Skin epidermis (tissue), 12 donors: ENCODE results near the gene ADCY10.
"Not testable (repeated sequence)": the region's sequence is repeated elsewhere in the genome, so short reads cannot be mapped to it uniquely, and the experiment has no call there.

ENCODE experiments used
- H3K27ac ChIP-seq, 21 experiments: fragments of 200-600 bp; sonication (generic) in 11 of 21; one replicate each; pipeline ENCODE4 v1.5.0; 2020; ENCODE audit warnings: mild to moderate bottlenecking in 3 of 21, inconsistent platforms in 2 of 21, moderate library complexity in 2 of 21
- H3K4me3 ChIP-seq, 7 experiments: fragments of 200-600 bp; sonication (generic) in 2 of 7; one replicate each; pipeline ENCODE4 v1.5.0; 2020; ENCODE audit warnings: inconsistent platforms in 2 of 7, mild to moderate bottlenecking in 2 of 7, moderate library complexity in 1 of 7

The ADCY10 gene

DNA sequence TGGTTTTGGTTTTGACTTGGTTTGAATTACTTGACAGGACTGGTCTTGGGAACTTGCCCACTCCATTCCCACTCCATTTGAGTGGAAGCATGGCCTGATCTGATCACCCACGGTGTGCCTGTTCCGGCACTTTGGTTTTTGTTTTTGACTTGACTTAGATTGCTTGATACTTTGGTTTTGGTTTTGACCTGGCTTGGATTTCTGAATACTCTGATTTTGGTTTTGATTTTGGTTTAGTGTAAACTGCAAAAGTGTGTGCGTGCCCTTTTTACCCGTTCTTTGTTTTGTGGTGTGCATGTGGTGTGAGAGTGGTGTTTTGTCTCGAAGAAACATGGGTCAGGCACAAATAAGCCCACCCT, 50.0 kb downstream of the ADCY10 start:
- Histone ChIP-seq H3K4me3 (no peak overlapping the region), H3K27ac (no peak overlapping the region)

DNA sequence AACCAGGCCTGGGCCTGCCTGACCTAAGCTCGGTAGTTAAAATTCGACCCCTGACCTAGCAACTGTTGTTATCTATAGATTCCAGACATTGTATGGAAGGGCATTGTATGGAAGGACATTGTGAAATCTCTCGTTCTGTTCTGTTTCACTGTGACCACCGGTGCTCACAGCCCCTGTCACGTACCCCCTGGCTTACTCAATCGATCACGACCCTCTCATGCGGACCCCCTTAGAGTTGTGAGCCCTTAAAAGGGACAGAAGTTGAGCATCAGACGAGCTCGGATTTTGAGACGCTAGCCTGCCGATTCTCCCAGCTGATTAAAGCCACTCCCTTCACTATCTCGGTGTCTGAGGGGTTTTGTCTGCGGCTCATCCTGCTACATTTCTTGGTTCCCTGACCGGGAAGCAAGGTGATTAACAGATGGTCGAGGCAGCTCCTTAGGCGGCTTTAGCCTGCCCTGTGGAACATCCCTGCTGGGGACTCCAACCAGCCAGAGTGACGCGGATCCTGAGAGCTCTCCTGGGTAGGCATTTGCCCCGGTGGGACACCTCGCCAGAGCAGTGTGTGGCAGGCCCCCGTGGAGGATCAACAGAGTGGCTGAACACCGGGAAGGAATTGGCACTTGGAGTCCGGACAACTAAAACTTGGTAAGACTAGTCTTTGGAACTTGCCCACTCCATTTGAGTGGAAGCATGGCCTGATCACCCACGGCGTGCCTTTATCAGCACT, 50.6 kb downstream of the ADCY10 start:
- not testable (repeated sequence) for H3K4me3 ChIP-seq

DNA sequence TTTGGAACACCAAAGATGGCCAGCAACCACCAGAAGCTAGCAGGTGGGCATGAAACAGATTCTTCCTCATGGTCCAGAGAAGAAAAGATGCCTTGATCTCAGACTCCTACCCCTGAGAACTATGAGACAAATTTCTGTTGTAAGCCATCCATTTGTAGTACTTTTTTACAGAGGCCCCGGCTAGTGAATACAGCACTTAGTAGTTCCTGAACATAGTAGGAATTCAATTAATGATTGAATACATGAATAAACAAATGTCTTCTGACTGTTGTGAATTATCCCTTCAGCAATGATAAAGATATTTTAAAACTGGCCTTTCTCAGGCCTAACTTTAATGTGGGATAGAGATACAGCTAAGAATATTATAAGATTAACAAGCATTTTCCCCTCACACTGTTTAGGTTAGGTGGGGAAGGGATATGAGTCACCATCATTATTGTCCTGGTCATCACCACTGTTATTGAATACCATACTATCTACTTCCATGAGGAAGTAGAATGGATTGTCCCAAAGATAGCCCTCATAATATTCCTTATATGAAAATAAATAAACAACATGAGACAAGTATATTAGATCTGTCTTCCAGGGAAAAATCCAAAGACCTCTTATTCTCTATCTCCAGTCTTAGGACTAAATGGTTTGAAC, 51.4 kb downstream of the ADCY10 start:
- Histone ChIP-seq H3K4me3 (no peak overlapping the region), H3K27ac (no peak overlapping the region)

More for the DNA sequence above, 50.6 kb downstream of the ADCY10 start:
- H3K27ac ChIP-seq = not testable (repeated sequence)

DNA sequence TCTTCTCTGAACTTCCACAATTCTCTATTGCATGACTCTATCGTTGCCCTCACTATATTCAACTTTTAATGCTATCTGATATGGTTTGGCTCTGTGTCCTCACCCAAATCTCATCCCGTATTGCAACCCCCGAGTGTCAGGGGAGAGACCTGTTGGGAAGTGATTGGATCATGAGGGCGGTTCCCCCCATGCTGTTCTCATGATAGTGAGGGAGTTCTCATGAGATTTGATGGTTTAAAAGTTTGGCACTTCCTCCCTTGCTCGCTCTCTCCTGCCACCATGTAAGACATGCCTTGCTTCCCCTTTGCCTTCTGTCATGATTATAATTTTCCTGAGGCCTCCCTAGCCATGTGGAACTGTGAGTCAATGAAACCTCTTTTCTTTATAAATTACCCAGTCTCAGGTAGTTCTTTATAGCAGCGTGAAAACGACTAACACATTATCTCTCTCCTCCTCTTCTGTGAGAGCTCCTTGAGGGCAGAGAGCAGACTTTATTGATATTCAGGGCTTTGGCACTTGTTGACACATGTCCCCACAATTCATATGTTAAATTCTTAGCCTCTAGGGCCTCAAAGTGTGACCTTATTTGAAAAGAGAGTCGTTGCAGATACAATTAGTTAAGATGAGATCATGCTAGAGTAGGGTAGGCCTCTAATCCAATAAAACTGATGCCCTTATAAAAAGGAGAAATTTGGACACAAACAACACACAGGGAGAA, 52.1 kb downstream of the ADCY10 start:
- Histone ChIP-seq H3K27ac (no peak overlapping the region), H3K4me3 (no peak overlapping the region)

DNA sequence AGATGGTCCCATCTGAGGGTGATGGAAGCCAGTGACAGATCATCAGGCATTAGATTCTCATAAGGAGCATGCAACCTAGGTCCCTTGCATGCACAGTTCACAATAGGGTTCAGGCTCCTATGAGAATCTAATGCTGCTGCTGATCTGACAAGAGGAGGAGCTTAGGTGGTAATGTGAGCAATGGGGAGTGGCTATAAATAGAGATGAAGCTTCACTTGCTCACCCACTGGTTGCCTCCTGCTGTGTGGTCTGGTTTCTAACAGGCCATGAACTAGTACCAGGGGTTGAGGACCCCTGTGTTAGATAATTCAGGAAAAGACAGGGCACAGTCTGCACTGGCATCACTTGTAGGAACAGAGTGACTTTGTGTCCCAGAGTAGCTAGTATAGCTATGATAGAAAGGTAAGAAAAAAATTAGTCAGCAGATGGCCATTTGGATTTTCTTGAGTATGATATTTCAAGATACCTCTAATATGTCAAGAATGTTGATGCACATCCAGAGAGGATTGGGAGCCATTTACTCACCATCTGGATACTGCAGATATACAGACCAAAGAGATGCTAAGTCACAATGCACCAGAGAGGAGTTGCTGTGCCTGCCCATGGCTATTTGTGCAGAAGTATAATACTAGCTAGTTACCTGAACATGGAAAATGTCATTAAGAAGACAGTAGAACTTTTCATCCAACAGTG, 53.6 kb downstream of the ADCY10 start:
- Histone ChIP-seq H3K27ac (no peak overlapping the region), H3K4me3 (no peak overlapping the region)

DNA sequence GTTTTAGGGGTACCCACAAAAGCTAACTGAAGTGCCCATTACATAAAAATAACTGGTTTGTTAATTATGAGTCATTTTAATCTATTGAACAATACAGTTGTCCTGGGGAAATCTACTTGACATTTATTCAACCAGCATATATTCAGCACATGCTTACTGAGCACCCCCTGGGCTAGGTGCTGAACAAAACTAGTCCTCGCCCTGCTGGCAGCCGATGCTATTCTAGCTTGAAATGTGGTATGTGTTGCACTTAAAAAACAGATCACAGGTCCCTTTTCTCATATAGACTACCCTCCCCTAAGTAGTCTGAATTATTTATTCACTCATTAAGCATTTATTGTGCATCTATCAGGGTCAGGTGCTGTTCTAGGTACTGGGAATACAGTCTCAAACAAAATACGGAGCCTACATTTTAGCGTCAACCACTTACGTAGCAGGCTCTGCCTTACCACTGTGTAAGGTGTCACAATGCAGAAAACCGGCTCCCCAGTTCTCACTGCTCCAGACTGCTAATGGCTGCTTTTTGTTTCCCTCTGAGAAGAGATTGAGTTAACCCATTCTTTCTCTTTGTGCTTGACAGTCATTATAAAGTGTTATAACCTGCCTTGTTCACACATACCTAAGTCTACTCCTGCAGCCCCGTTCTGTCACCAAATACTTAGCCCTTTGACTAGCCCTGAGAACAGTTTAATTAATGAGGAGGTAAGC, 57.1 kb downstream of the ADCY10 start:
- Histone ChIP-seq H3K27ac (no peak overlapping the region), H3K4me3 (no peak overlapping the region)

DNA sequence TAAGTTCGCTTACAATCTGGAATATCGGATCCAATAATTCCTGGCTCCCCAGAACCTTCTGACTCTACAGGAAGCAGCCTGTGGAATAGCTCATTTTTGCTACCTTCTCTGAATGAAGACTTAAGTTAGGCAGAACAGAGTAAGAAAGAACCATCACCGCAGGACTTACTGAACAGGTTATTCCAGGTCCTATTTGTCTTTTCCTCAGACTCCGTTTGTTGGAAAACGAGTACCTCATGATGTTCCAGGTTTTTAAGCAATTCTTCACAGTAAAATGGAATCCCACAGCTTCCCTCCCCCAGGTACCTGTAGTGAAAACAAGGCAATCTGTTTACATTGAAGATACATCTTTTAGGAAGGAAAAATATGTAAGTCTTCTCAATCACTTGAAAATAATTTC, 59.8 kb downstream of the ADCY10 start:
- no peak overlapping the region for H3K4me3 ChIP-seq
- no peak overlapping the region for H3K27ac ChIP-seq

DNA sequence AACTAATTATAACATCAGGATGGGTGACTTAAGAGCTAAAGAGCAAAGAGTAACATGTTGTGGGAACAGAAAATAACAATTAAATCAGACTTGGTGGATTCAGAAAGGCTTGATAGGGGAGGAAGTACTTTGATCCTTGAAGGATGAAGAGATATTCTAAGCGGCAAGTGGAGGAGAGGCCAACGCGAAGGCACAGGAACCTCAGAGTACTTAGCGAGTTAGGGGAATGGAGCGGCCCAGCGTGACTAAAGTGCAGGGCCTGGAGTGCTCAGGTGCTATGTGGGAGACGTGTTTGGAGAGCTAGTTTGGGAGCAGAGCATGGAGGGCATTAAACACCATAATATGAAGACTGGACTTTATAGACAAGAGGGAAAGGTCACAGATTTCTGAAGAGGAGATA, 64.3 kb downstream of the ADCY10 start:
- Histone ChIP-seq H3K4me3 (no peak overlapping the region), H3K27ac (no peak overlapping the region)

DNA sequence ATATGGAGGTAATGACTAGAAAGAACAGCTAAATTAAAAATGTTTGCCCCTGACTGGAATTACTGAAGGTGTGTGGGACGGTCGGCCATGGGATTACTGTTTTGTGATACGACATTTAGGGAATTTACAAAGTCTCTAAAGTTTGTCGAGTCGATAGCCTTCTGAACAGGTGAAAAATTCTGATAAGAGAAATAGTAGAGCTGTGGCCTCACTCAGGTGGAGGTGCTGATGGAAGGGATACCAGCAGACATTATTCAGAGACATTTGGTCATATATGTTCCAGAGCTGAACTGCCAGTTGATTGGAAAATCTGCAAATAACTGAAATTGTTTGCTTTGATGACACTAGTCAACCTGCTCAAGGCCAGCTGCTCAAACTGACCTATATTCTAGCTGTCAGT, 71.1 kb downstream of the ADCY10 start:
- no peak overlapping the region for H3K27ac ChIP-seq
- no peak overlapping the region for H3K4me3 ChIP-seq

DNA sequence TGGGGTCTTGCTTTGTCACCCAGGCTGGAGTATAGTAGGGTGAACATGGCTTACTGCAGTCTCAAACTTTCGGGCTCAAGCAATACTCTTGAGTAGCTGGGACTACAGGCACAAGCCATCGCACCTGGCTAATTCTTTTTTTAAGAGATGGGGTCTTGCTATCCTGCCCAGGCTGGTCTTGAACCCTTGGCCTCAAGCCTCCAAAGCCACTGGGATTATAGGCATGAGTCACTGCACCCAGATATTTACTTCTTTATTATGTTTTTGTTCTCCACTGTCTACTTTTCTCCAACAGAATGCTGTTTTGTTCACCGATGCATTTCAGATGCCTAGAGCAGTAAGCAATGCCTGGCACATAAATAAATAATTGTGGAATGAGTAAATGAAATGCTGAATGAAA, 72.4 kb downstream of the ADCY10 start:
- no peak overlapping the region for H3K27ac ChIP-seq

DNA sequence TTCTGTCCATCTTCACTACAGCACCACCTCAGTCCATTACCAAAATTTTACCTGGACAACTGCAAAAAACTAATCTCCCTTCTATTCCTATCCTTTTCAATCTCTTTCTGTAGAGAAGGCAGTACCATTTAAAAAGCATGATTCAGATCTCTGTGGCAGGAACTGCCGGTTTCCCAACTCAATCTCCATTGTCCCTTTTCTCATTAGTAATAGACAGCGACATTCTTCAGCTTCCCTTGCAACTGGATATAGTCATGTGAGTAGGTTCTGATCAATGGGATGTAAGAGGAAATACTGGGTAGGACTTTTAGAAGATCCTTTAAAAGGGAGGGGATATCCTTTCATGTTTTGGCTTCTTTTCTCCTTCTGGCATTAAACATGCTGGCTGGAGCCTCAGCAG, 74.9 kb downstream of the ADCY10 start:
- H3K4me3 ChIP-seq = no peak overlapping the region
- H3K27ac ChIP-seq = no peak overlapping the region

More for the DNA sequence above, 72.4 kb downstream of the ADCY10 start:
- no peak overlapping the region for H3K4me3 ChIP-seq

DNA sequence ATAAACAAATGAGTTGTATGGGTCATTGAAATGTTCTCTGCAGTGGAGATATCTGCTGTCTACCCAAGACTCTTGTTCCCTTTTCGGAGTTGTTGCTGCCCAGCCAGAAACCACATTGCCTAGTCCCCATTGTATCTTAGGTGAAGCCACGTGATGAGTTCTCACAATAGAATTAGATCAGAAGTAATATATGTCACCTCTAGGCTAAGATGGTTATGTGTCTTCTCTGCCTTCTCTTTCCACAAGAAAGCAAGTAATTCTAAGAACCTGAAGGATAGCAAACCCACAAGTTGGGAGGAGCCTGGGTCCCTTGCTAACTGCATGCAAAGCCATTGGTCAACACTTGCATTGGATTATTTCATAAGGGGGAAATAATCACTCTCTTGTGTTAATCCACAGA, 76.6 kb downstream of the ADCY10 start:
- no peak overlapping the region for H3K27ac ChIP-seq
- H3K4me3 ChIP-seq = no peak overlapping the region

DNA sequence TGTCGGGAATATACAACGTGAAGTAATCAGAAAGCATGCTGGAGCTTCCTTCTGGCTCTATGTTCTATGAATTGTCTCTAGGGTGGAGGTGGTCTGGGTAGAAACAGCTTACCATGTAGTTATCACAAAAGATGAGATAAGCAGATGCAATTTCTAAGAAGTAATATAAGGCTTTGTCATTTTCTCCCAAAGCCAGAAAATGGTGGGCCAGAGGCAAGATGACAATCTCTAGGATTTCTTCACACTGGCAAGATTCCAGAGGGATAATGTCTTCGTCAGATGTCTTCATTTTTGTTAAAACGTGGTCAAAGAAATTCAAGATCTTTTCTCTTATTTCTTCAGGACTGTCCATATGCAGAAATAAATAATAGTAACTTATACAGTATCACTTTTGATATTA, 77.7 kb downstream of the ADCY10 start:
- Histone ChIP-seq H3K27ac (no peak overlapping the region), H3K4me3 (no peak overlapping the region)

DNA sequence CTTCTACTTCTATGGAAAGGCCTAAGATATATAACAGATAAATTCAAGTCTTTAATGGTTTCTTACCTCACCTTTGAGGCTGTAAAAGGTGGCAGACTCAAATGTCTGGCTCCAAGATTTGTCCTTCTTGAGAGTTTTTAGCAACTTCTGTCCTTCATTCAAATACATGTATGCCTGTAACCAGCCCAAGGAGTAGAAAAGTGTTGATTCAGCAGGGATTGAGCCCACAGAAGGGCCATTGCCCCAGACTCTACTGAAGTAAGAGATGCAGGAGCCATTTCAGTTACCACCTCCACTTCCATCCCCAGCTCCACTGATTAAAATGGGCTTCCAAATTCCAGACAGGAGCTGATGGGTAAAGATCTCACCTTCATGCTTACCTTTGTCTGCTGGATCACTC, 80.0 kb downstream of the ADCY10 start:
- H3K4me3 ChIP-seq = no peak overlapping the region

DNA sequence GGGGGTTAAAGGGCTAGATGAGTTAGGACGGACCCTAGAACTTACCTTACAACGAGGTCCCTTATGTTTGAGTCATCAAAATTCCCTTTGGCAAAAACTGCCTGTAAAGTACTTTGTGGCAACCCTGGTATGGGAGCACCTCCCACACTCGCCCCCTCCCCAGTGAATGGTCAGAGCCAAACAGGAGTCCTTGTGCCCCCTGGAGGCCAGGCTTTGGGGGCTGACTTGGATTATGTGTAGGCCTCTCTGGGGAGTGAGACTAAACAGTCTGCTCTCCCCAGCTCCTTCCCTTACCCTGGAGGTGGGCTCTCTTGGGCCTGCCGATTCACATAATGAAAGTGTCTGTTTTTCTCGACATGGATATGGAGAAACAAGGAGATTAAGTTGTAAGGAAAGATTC, 81.2 kb downstream of the ADCY10 start:
- no peak overlapping the region for H3K4me3 ChIP-seq
- no peak overlapping the region for H3K27ac ChIP-seq

More for the DNA sequence above, 80.0 kb downstream of the ADCY10 start:
- no peak overlapping the region for H3K27ac ChIP-seq

DNA sequence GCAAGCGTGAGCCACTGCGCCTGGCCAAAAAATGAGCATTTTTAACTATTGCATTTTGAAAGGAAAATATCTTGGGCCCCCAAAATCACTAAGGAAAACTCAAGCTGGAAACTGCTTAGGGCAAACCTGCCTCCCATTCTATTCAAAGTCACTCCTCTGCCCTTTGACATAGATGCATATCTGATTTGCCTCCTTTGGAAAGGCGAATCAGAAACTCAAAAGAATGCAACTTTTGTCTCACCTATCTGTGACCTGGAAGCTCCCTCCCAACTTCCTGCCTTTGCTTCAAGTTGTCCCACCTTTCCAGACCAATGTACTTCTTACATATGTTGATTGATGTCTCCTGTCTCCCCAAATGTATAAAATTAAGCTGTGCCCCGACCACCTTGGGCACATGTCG, 83.3 kb downstream of the ADCY10 start:
- H3K27ac ChIP-seq, H3K4me3 ChIP-seq: not testable (repeated sequence)

DNA sequence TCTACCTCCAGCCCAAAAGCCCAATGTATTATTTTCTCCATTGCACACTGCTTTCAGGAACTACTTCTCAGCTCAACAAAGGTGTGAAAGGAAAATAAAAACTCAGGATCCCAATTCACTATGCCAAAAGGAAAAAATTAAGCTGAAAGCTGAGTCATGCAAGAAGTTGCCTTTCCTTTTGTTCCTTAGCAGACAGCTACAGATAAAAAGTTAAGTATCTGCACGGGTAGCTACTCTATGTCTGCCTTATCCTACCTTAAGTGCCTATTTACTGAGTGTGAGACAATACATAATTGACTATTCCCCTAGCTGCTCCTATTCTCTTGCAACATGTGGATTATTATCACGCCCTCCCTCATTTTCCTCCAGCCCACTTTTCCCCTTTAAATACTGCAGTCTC, 84.1 kb downstream of the ADCY10 start:
- Histone ChIP-seq H3K27ac (no peak overlapping the region), H3K4me3 (no peak overlapping the region)

DNA sequence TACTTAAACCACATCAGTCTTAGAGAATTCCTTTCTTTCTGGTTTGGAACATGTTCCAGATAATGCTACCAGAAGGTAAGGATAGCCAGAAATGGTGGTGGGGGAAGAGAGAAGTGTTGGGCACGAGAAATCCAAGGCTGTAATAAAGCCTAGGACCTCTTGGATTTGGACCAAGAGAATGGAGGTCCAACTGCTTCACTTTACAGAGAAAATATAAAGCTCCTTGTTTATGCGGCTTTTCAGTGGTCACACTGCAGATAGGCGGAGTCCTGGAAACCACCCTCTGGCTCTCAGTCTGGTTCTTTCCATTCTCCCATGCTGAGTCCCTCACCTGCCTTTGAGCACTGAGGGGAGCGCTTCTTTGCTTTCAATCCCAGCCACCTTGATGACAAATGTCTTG, 87.8 kb downstream of the ADCY10 start:
- Histone ChIP-seq H3K27ac (no peak overlapping the region), H3K4me3 (no peak overlapping the region)

DNA sequence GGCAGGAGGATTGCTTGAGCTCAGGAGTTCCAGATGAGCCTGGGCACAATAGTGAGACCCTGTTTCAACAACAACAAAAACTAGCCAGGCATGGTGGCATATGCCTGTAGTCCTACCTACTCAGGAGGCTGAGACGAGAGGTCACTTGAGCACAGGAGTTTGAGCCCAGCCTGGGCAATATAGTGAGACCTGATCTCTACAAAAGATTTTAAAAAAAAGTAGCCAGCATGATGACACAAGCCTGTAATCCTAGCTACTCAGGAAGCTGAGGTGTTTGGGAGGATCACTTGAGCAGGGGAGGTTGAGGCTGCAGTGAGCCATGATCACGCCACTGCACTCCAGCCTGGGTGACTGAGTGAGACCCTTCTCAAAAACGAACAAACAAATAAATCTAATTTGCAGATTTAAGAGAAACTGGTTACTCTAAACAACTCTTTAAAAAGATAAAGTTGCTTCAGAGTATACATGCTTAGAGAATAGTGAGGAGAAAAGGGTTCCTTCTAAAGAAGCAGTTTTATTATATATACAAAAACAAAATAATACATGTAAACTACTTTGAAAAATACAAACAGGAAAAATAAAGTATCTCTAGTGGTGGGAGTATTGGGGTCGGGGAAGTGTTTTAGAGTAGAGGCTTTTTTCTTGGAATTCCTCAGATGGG, 88.4 kb downstream of the ADCY10 start:
- Histone ChIP-seq H3K4me3 (no peak overlapping the region), H3K27ac (no peak overlapping the region)
